GM12878 (cell line): ENCODE measurements around the gene PLEKHF1. TPM values are rescaled to one million over a fixed set of nuclear protein-coding genes. Genes with fewer than 3 reads are reported as not detected.

ENCODE experiments used
- ATAC-seq: fragments of 200-7000 bp; cut with Tn5 transposase; 3 replicates; pipeline ENCODE4 v1.9.1; 2020; ENCODE audit warnings: mild to moderate bottlenecking, moderate library complexity
- BruUV-seq: library from RNA; stranded (reverse); fragments of 400-500 nt; replicated peaks from 2 replicates; lab custom pipeline; 2021; lab: Mats Ljungman, UMichigan
- CTCF ChIA-PET: fragments of 300-600 bp; sonication (Branson Sonifier 250); formaldehyde crosslinking; extraction: SDS; loops from one replicate; lab custom pipeline; 2021; ENCODE audit warnings: inconsistent platforms; lab: Yijun Ruan, JAX
- POLR2A ChIA-PET: fragments of 350-600 bp; formaldehyde crosslinking; extraction: SDS; loops from one replicate; lab custom pipeline; 2021; ENCODE audit warnings: inconsistent platforms; lab: Charles Lee
- RAD21 ChIA-PET: fragments of 300-600 bp; sonication (Branson Sonifier 250); formaldehyde crosslinking; loops from one replicate; lab custom pipeline; 2023; ENCODE audit warnings: antibody characterized with exemption; ENCODE audit not compliant: unreplicated experiment; lab: Charles Lee
- SMC1A ChIA-PET: fragments of 300-600 bp; sonication (Branson Sonifier 250); formaldehyde crosslinking; loops from one replicate; lab custom pipeline; 2023; ENCODE audit not compliant: unreplicated experiment, uncharacterized antibody; lab: Charles Lee
- DNase-seq: peaks from one replicate; pipeline ENCODE4 v3.0.0-alpha.2; 2011; ENCODE audit warnings: low read depth, low spot score
- FAIRE-seq: peaks from 3 replicates; lab custom pipeline; 2011; peaks lifted over from hg19 to GRCh38; lab: Jason Lieb, UNC
- H2AFZ ChIP-seq: 2 replicates; pipeline ENCODE4 v1.6.0; 2011; ENCODE audit warnings: low read depth, low read length, control low read depth; ENCODE audit not compliant: control insufficient read depth
- H3K27ac ChIP-seq: 2 replicates; pipeline ENCODE4 v1.5.1; 2011; ENCODE audit warnings: control low read depth; ENCODE audit not compliant: control insufficient read depth, insufficient read depth
- H3K27me3 ChIP-seq, 2 experiments: replicated peaks in 1 of 2; 2 replicates each; pipeline versions ENCODE4 v1.6.0 to v1.6.1; 2011; ENCODE audit warnings: low read length in 1 of 2; ENCODE audit not compliant: control insufficient read depth in 2 of 2, insufficient read depth in 2 of 2
- H3K36me3 ChIP-seq, 2 experiments: 2 replicates each; pipeline ENCODE4 v1.5.1; 2011; ENCODE audit warnings: low read length in 1 of 2; ENCODE audit not compliant: control insufficient read depth in 2 of 2, insufficient read depth in 2 of 2
- H3K4me1 ChIP-seq: 2 replicates; pipeline ENCODE4 v1.6.1; 2011; ENCODE audit warnings: mild to moderate bottlenecking, low read length, moderate library complexity, mixed read lengths; ENCODE audit not compliant: control insufficient read depth, insufficient read depth
- H3K4me2 ChIP-seq: 2 replicates; pipeline ENCODE4 v1.6.0; 2011; ENCODE audit warnings: control low read depth; ENCODE audit not compliant: control insufficient read depth, insufficient read depth
- H3K4me3 ChIP-seq: fragments of 200-600 bp; sonication (generic); 2 replicates; pipeline ENCODE4 v1.5.1; 2016
- H3K79me2 ChIP-seq: 2 replicates; pipeline ENCODE4 v1.6.0; 2011; ENCODE audit warnings: low read length; ENCODE audit not compliant: control insufficient read depth, insufficient read depth
- H3K9ac ChIP-seq: 2 replicates; pipeline ENCODE4 v1.8.0; 2011; ENCODE audit warnings: low read length, control low read depth, mixed read lengths; ENCODE audit not compliant: control insufficient read depth, insufficient read depth
- H3K9me3 ChIP-seq: replicated peaks from 3 replicates; pipeline ENCODE4 v1.5.1; 2011; ENCODE audit warnings: mild to moderate bottlenecking, low read length; ENCODE audit not compliant: control insufficient read depth, insufficient read depth
- H4K20me1 ChIP-seq: 2 replicates; pipeline ENCODE4 v1.6.0; 2011; ENCODE audit not compliant: control insufficient read depth, insufficient read depth
- YY1 ChIP-seq: IDR thresholded peaks from 2 replicates; pipeline ENCODE4 v1.6.1; 2011; ENCODE audit warnings: low read depth, mild to moderate bottlenecking, low read length
- WGBS: methylation state at CpG from one replicate; pipeline ENCODE4 v1.1.6; 2016; ENCODE audit warnings: low lambda C conversion rate; ENCODE audit not compliant: insufficient replicate concordance, insufficient coverage; ENCODE audit errors: missing lambda C conversion rate; 5-methylcytosine and 5-hydroxymethylcytosine counted together
- in situ Hi-C: fragments of 300-500 bp; cut with MboI; formaldehyde crosslinking; loops from 9 replicates; pipeline ENCODE4 v1.14.3; 2018; ENCODE audit warnings: mixed read lengths
- intact Hi-C: fragments of 100-400 bp; cut with micrococcal nuclease; formaldehyde crosslinking; loops from one replicate; pipeline ENCODE4 v1.14.2; 2022; ENCODE audit not compliant: unreplicated experiment
- polyA plus RNA-seq, 11 experiments: library from polyadenylated mRNA; depleted of rRNA in 4 of 11; unstranded in 6 of 11; stranded (reverse) in 5 of 11; fragments of >200 nt; fragmentation: Nextera tagmentation in 4 of 11; fragmentation: Illumina TruSeq in 1 of 11; extraction: Ambion mirVana in 4 of 11; extraction: Trizol in 1 of 11; gene quantifications; 1 replicate in 1 of 11; 2 replicates in 10 of 11; pipeline versions ENCODE4 v1.2.1 to v1.2.3, GENCODE V29; 2011 to 2016; ENCODE audit warnings: inconsistent platforms in 2 of 11, missing spikeins in 2 of 11, low read depth in 1 of 11
- total RNA-seq, 4 experiments: library from RNA; depleted of rRNA in 3 of 4; stranded (reverse); fragments of >200 nt in 3 of 4; fragmentation: Illumina TruSeq in 1 of 4; extraction: Trizol in 1 of 4; gene quantifications; 2 replicates each; pipeline versions ENCODE4 v1.2.1 to v1.2.3, GENCODE V29; 2013 to 2021
- TF ChIP-seq, protein P1 (sequence below): fragments of 450-650 bp; IDR thresholded peaks from 2 replicates; pipeline ENCODE4 v1.6.1; 2017; ENCODE audit warnings: mild to moderate bottlenecking, moderate library complexity

Gene PLEKHF1
- total and polyA plus RNA-seq, 10 of the 15 experiments (the other 5 are each of a cell fraction or from before 2014, with no cell fraction given) = 0.10 to 20.3 (median 15.3) TPM

DNA sequence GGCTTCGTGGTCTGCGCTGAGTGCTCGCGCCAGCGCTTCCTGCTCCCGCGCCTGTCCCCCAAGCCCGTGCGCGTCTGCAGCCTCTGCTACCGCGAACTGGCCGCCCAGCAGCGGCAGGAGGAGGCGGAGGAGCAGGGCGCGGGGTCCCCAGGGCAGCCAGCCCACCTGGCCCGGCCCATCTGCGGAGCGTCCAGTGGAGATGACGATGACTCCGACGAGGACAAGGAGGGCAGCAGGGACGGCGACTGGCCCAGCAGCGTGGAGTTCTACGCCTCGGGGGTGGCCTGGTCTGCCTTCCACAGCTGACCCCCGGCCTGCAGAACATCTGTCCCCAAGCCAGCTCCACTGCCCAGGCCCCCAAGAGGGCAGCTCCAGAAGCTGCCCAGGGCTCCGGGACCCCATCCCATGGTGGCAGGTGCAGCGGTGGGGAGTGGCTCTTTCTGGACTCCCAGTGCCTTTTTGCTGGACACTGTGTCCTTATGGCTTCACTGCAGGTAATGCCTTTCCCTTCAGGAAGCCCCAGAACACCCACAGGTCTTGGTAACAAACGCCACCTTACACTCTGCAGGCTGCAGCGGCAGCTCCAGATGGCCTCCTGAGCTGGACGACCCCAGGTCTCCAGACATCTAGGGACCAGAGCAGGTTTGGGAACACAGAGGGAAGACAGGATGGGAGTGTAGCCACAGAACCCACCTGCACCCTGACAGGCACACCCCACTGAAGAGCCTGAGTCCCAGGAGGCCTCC is 9.3 kb downstream of the PLEKHF1 start:
- WGBS = 97% methylated on average over 32 of the region's 34 CpGs
- DNase-seq (no peak), ATAC-seq (no peak)
- SMC1A ChIA-PET = interaction anchor here (1.1 to 4.0 kb wide), 3 partner anchors 8 to 68 kb away, joined by 3 to 22 read pairs (median 14); partner anchors contain the start of genes C19orf12 and POP4
- Histone ChIP-seq H3K4me3 (no peak overlapping the region), H3K9me3 (no peaks in the 10 kb centered on the region), H3K27me3 (no peaks in the 10 kb centered on the region), H3K27ac (no peak overlapping the region), H3K36me3 (peaks cover 8 to 39% of the 10 kb centered on the region in 2 experiments), H2AFZ (no peak overlapping the region), H3K9ac (no peak overlapping the region), H4K20me1 (no peaks in the 10 kb centered on the region), H3K79me2 (peaks cover 44% of the 10 kb centered on the region)
- CTCF ChIA-PET = interaction anchor here (3.3 kb wide), 1 partner anchor 41 kb away, joined by 34 read pairs; the partner anchor contains the start of gene C19orf12
- in situ Hi-C loops = no loop called here
- POLR2A ChIA-PET = no interaction called here
- RAD21 ChIA-PET = no interaction called here
- intact Hi-C loops = no loop called here
- TF ChIP-seq, protein P1, sequence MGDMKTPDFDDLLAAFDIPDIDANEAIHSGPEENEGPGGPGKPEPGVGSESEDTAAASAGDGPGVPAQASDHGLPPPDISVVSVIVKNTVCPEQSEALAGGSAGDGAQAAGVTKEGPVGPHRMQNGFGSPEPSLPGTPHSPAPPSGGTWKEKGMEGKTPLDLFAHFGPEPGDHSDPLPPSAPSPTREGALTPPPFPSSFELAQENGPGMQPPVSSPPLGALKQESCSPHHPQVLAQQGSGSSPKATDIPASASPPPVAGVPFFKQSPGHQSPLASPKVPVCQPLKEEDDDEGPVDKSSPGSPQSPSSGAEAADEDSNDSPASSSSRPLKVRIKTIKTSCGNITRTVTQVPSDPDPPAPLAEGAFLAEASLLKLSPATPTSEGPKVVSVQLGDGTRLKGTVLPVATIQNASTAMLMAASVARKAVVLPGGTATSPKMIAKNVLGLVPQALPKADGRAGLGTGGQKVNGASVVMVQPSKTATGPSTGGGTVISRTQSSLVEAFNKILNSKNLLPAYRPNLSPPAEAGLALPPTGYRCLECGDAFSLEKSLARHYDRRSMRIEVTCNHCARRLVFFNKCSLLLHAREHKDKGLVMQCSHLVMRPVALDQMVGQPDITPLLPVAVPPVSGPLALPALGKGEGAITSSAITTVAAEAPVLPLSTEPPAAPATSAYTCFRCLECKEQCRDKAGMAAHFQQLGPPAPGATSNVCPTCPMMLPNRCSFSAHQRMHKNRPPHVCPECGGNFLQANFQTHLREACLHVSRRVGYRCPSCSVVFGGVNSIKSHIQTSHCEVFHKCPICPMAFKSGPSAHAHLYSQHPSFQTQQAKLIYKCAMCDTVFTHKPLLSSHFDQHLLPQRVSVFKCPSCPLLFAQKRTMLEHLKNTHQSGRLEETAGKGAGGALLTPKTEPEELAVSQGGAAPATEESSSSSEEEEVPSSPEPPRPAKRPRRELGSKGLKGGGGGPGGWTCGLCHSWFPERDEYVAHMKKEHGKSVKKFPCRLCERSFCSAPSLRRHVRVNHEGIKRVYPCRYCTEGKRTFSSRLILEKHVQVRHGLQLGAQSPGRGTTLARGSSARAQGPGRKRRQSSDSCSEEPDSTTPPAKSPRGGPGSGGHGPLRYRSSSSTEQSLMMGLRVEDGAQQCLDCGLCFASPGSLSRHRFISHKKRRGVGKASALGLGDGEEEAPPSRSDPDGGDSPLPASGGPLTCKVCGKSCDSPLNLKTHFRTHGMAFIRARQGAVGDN = no peak
- no peak for TF ChIP-seq YY1
- TF ChIP-seq, all 136 proteins: peak for 0
- BruUV-seq = no TSS peak
- peaks cover 50% of the 10 kb centered on the region for H3K4me1 ChIP-seq
- FAIRE-seq = no peak
- no peak overlapping the region for H3K4me2 ChIP-seq
